HL-60 (cell line): ENCODE data around the gene SUPT20H.
"Not testable (repeated sequence)": the region's sequence is repeated elsewhere in the genome, so short reads cannot be mapped to it uniquely, and the experiment has no call there.

Experiments
- CTCF ChIP-seq: IDR thresholded peaks from one replicate; pipeline ENCODE4 v1.5.1; 2011; ENCODE audit warnings: low read length, control low read depth, inconsistent platforms; ENCODE audit not compliant: insufficient read depth
- GABPA ChIP-seq: IDR thresholded peaks from 2 replicates; pipeline ENCODE4 v1.6.1; 2012; ENCODE audit warnings: low read depth
- REST ChIP-seq: IDR thresholded peaks from 2 replicates; pipeline ENCODE4 v1.6.1; 2012; ENCODE audit warnings: low read depth; ENCODE audit not compliant: insufficient replicate concordance
- SPI1 ChIP-seq: IDR thresholded peaks from 2 replicates; pipeline ENCODE4 v1.6.1; 2012; ENCODE audit warnings: low read depth, mild to moderate bottlenecking, borderline replicate concordance

GRCh38 chr13:37056228-37056627 is 3.3 kb downstream of the SUPT20H start:
- not testable (repeated sequence) for TF ChIP-seq CTCF, REST, SPI1, GABPA
